Jurkat, Clone E6-1 (cell line): ENCODE results near the gene RRBP1.

Source experiments
- DNase-seq: peaks from one replicate; pipeline ENCODE4 v3.0.0-alpha.2; 2011; ENCODE audit warnings: low read depth, low spot score
- H3K4me3 ChIP-seq: 2 replicates; pipeline ENCODE4 v1.5.1; 2011; ENCODE audit warnings: mild to moderate bottlenecking, low read length, control low read depth, moderate library complexity

RRBP1 gene

DNA sequence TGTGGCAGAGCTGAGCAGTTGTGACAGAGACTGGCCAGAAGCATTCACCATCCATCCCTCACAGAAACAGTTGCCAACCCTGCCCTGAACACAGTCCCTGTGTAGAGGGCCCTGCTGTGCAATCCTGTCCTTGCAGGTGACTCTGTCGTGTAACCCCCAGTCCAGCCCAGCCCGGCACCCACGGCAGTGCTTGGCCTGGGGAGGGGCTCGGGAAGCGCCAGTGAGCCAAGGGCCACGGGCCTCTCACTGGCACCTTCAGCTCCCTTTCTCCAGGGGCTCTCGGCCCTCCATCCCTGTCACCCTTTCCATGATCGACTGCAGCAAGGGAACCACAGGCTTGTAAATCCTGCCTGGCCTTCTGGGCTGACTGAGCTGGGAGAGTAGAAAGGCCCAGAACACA is 53.0 kb downstream of the RRBP1 start:
- DNase-seq = no peak
- no peak overlapping the region for H3K4me3 ChIP-seq

DNA sequence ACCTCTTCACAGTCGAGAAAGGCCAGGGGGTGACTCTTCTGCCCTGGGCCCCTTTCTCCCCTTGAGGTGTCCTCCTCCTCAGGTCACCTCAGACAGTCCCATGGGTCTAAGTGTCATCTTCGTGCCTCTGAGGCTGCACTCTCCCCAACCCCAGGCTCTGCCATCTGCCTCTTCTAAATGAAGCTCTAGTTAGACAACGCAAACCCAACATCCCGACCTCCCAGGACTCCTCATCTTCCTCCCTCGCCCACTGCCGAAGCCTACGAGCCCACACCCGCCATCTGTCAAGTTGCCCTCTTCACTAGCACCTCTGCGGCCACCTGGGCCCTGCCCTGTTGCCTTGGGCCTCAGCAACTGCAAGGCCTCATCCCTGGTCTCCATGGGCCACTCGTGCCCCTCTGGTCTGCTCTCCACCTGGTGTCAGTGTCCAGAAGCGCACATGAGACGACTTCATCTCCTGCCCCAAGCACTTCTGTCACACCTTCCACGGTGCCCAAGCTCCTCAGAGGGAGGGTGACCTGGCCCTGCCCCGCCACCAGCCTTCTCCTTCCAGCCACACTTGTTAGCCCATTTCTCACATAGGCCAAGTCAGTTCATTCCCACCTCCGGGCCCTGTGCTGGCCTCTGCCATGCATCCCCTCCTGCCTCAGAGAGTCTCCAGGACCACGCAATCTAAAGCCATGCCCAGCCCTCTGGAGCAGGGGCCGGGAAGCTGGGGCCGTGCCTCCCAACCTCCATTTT is 53.8 kb downstream of the RRBP1 start:
- H3K4me3 ChIP-seq = no peak overlapping the region
- DNase-seq = no peak

DNA sequence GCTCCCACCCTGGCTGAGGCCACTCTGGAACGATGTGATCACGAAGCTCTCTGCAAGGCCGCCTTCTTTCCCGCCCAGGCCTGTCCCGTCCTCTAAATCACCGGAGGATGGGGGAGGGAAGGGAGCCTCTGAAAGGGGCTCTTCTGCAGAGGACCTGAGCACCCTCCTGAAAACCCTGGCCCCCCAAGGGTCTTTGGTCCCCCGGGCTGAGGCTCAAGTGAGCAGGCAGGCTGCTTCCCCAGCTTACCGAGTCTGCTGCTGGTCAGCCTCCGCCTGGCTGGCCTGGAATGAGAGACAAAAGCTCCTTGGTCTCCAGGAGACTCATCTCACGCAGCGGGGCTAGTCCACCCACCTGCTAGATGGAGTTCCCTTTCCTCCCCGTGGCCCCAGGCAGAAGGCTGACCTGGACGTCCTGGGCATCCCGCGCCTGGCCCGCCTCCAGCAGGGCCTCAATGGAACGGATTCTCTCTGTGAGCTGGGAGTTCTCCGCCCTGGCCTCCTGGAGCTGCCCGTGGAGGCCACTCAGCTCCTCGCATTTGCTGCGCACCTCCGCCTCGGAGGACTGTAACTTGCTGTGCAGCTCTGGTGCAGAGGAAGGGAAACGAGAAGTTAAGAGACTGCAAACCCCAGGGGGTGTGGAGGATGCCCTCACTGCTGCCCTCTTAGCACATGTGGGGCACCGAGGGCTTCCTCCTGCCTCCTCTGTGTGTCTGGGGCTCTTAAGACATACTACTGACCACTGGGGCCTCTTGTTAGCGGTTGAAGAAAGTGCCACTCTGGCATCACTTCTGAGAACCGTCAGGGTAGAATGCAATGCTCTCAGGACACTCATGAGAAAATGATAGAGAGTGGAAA is 54.7 kb downstream of the RRBP1 start:
- no peak overlapping the region for H3K4me3 ChIP-seq
- DNase-seq = no peak

DNA sequence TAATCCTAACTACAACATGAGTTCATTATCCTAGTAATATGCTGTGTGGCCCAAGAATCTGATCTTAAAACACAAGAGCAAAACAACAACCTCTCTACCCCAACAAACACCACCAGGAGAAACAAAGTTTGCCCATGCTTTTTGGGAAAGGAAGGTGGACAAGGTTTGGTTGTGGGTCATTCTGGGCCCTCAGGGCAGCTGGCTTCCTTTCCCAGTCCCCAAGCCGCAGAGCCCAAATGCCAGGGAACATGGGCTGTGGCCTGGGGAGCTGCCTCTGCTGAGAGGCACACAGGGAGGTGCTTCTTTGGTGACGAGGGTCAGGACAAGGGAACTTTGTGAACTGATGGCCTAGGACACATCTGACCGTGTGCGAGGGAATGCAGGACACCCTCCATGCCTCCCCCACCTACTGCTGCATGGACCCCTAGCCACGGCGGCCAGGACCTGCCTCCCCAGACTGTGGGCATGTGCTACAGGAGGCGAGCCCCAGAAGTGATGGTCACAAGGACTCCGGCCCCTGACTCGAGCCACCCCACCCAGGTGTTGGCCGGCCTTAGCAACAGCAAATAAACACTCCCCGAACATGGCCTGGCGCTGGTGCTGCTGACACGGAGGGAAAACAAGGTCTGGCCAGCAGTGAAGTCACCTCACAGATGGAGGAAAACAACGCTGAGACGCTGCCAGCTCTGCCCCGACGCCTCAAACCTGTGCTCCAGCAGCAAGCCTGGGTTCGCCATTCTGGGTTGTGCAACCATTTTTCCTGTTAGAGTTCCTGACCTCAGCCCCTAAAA is 55.6 kb downstream of the RRBP1 start:
- no peak for DNase-seq
- H3K4me3 ChIP-seq = no peak overlapping the region

DNA sequence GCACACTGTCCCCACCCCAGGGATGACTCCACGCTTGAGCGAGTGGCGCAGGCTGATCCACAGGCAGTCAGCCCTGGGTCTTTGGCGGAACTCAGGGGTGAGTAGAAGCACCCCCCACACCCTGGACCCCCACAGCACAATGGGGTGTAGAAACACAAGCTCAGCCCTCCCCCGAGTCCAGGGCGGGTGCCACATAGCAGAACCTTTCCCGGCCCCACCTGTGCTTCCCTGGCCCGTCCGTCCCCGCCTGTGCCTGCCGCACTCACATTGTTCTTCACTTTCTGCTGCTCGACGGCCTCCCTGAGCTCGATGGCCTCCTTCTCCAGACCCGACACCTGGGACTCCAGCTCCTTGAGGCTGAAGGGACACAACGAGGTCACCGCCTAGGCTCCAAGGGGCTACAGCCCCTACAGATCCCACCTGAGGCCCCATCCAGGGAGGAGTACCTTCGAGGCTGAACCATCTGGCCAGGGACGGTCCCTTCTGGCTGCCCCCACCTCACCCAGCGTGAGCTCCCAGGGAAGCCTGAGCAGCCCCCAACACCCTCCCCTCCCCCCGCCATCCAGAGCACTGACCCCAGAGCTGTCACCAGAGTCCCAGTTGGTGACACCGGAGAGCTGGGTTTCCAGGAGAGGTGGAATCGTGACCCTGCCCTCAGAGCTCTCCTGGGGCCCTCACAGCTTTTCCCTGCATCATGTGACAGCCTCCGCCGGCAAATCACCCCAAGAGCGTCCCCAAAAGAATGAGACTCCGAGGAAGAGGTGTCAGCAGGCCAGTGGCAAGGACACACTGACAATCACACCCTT is 56.6 kb downstream of the RRBP1 start:
- DNase-seq = no peak
- H3K4me3 ChIP-seq = no peak overlapping the region

DNA sequence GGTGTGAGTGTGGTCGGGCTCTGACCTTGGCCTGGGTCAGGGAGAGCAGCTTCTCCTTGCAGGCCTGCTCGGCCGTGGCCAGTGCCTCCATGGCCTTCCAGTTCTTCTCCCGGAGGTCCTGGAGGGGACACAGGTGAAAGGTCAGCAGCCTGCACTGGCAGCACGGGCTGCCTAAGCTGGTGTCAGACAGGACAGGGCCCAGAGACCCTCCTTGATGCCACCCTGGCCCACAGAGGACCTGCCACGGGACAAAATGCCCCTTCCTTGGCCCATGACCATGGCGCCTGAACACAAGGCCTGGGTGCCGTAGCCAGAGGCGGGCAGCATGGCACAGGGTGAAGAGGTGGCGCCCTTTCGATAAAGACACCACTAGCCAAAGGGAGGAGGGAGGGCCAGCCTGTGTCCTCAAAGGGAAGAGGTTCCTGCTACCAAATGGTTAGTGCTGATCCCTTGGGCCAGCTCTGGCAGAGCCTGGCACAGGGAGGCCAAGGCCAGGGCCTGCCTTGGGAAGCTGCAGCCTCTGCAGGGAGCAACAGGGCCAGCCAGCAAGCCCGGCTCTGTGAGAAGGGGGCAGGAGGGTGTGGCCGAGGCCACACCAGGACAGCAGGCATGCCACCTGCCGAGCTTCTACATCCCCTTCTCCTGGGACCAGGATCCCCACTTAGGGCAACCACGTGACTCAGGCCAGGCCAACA is 57.3 kb downstream of the RRBP1 start:
- H3K4me3 ChIP-seq = no peak overlapping the region
- no peak for DNase-seq

DNA sequence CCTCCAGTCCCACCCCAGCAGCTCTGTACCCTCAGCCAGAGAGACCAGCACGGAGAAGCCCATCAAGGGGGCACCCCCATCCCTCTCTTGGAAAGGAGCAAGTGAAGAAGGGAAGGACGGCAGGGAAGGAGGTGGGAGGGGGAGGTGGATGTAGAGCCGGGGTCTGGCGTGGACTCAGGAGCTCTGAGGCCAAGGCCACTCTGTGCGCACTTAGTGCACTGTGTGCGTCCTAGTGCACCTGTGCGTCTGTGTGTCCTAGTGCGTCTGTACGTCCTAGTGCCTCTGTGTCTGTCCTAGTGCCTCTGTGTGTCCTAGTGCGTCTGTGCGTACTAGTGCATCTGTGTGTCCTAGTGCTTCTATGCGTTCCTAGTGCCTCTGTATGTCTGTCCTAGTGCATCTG is 58.0 kb downstream of the RRBP1 start:
- no peak overlapping the region for H3K4me3 ChIP-seq
- no peak for DNase-seq

DNA sequence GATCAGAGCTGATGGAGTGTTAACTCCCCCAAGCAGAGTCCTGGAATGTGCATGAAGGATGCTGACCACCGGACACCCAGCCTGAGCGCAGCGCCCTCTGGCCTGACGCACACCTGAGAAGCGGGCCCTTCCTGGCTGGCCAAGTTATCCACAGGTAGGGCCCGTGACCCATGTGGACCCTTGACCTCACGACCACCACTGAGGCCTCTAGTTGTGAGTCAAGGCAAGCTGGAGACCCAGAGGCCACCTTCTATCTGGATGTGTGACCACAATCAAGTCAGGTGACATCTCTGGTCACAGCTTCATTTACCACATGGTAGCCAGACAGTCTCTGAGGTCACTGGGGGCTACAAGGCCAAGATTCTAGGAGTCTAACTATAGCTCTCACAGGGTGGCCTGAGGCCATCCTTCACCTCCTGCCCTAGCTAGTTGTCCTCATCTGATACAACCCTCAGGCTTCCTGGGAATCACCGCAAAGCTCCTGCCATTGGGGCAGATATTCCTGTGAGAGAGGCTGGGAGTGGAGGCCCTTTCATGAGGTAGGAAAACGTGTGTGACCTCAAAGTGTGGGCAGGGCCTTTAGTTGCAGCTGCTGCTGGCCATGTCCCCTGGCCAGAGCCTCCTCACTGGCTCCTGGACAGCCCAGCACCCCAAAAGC is 59.1 kb downstream of the RRBP1 start:
- H3K4me3 ChIP-seq = no peak overlapping the region
- no peak for DNase-seq

DNA sequence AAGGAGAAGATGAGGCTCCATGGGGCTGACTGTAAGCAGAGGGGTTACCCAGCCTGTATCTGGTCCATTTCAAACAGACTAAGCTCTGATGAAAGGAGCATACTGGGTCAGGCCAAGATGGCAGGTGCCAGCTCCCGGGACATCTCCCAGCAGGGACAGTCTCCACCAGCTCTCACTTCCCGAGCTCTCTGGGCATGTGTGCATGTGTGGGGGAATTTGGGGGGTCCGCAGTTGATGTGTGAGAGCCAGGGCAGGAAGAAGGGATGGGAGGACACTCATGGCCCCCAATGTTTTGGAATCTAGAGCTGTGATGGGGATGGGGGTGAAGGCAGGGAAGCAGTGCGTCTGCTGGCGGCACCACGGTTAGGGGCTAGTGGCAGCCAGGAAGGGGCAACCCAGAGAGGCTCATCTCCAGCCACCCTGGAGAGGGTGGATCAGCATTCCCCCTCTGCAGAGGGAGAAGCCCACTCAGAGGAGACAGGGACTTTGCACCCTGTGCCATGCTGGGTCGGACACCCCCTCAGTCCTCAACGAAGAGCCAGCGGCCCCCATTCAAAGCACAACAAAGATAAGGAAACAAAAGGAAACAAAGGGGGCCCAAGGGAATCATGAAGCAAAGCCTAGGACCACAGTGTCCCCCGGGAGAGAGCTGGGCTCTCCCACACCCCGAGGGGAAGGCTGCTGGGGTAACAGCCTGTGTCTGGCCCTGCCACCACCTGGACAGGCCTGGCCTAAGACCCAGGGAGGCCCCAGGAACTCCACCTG is 59.8 kb downstream of the RRBP1 start:
- H3K4me3 ChIP-seq = no peak overlapping the region
- no peak for DNase-seq

DNA sequence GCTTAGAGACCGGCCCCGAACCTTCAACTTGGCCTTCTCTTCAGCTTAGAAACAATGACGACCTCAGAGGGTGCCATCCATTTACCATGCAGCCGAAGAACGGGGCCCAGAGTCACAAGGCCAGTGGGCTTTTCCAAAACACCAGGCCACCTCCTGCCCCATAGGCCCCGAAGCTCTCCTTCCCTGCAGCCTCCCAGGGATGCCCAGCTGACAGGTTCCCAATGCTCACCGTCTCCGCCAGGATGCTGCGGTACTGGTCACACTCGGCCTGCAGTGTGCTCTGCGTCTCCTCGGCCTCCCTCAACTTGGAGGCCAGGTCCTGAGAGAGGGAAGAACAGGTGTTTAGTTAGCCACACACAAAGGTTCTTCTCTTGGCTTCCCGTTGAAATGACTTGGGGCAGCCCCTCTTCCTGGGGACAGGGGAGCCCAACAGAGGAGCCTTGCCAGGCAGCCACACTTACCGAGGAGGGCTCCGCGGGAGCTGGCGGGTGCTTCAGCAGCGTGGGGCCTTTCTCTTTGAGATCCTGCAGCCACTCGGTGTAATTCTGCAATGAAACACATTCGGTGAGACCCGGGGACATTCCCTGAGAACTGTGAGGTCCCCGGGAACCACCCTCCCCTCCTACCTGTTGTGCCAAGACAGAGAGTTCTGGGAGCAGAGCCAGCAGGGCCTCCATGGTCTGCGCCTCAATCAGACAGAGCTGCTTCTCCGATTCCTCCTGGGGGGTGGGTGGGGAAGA is 60.6 kb downstream of the RRBP1 start:
- H3K4me3 ChIP-seq = no peak overlapping the region
- no peak for DNase-seq

DNA sequence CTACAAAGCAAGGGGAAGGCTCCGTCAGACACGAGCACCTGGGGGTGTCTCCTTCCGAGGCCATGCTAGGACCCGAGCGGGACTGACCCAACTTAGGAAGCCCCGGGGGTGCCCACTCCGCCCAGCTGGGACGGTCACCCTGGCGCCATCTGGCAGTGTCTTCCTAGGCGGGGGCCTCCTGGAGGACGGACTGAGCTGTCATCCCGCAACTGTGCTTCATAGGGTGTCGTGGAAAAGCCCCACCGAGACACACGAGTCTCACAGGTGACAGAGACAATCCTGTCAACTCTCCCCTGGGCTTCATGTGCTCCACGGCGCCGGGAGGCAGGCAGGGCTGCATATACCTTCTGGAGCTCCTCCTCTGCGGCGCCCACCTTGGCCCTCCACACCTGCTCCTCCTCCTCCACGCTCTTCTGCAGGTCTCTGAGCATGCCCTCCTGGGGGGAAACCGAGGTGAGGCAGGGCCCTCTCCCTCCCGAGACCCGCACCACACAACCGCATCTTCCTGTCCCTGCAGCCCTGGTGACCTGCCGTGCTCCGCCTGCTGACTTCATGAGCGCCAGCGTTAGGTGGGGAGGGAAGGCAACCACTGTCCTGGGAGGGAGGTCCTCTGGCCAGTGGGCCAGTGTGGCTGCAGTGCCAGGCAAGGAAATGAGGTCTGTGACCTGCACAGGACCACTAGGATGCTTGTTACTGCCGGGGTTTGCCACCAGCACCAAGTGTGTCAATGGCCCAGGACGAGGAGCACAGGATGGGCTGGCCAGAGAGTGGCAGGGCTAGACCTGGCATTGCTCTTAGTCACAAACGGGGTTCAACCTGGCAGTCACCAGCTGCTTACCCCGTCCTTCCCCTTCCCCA is 61.4 kb downstream of the RRBP1 start:
- no peak for DNase-seq
- no peak overlapping the region for H3K4me3 ChIP-seq

DNA sequence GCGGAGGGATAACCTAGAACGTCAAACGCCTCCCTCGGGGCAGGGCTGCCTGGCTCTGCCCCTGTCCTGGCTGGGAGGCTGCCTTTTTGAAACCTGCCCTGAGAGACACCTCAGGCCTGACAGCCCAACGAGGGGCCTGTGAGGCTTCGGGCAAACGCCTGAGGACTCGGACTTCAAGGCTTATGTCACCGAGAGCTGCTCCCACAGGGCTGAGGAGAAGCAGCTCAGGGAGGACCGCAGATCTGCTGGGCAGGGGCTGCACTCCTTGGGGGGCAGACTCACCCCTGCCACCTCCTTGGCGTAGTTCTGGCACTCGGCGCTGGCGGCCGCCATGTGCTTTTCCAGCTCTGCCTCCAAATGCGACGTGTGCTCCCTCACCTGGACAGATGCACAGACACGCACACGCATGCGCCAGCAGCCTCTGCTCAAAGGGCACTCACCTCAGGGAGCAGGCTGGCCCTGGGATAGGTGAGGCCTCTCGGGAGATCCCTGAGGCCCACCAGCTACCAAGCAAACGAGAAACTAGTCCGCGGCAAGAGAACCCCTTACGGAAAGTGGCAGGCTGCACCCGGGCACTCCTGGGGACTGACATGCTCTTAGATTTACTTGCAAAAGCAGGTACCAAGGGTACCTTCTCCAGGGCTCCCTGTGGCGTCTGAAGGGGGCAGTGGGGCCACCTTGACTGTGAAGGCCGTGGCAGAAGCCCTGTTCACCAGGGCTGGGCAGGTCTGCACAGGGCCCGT is 62.5 kb downstream of the RRBP1 start:
- no peak overlapping the region for H3K4me3 ChIP-seq
- no peak for DNase-seq

DNA sequence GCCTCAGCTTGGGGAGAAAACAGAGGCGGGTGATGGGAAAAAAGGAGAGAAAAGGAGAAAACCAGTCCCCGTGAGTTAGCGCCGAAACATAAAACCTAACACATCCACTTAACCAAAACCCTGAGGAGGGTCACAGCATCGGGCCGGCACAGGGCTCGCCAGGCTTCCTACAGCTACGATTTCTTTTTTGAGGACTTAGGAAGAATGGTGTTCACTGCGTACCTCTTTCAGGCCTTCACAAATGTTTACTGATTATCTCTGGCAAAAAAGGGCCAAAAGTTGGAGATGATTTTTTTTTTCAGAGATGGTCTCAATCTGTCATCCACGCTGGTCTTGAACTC is 63.4 kb downstream of the RRBP1 start:
- no peak for DNase-seq
- no peak overlapping the region for H3K4me3 ChIP-seq

DNA sequence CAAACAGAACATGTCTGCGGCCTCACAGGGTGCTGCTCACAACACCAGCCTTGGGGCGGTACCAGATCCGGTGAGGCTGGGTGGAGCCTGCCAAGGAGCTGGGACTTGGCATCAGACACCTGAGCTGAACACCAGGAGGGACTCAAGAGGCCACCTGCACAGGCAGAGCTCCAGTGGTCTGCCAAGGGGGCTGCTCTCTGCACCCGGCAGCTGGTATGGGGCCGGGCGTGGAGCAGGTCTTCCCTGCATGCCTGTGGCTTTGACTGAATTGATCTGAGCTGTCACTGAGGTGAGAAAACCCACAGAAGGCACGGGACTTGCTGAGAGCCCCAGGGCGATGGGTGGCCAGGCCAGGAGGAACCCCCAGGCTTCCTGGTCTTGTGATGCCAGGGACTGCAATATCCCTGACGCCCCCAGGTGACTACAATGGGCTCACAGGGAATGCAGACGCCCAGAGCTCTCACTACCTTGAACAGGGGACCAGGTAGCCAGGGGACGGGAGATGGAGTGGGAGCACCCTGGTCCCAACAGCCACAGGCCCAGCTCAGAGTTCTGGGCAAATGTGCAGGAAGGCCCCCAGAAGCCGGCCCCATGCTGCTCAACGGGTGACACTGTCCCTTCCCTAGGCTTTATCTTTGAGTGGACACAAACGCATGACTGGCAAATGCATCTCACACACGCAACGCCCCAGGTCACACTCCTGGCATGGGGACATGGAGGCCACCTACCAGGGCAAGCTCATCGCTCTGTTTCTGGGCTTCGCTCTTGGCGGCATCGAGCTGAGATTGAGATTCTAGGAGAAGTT is 64.0 kb downstream of the RRBP1 start:
- no peak overlapping the region for H3K4me3 ChIP-seq
- no peak for DNase-seq
